NCI-H2196 (cell line): ENCODE results near the gene CRYBG1.
A peak's percentile ranks its signal among the peaks of the same experiment; 100 is the strongest.

Source experiments
- DNase-seq: peaks from one replicate; lab custom pipeline; 2025; ENCODE audit not compliant: unreplicated experiment; lab: John Stamatoyannopoulos, UW

Gene CRYBG1, protein sequence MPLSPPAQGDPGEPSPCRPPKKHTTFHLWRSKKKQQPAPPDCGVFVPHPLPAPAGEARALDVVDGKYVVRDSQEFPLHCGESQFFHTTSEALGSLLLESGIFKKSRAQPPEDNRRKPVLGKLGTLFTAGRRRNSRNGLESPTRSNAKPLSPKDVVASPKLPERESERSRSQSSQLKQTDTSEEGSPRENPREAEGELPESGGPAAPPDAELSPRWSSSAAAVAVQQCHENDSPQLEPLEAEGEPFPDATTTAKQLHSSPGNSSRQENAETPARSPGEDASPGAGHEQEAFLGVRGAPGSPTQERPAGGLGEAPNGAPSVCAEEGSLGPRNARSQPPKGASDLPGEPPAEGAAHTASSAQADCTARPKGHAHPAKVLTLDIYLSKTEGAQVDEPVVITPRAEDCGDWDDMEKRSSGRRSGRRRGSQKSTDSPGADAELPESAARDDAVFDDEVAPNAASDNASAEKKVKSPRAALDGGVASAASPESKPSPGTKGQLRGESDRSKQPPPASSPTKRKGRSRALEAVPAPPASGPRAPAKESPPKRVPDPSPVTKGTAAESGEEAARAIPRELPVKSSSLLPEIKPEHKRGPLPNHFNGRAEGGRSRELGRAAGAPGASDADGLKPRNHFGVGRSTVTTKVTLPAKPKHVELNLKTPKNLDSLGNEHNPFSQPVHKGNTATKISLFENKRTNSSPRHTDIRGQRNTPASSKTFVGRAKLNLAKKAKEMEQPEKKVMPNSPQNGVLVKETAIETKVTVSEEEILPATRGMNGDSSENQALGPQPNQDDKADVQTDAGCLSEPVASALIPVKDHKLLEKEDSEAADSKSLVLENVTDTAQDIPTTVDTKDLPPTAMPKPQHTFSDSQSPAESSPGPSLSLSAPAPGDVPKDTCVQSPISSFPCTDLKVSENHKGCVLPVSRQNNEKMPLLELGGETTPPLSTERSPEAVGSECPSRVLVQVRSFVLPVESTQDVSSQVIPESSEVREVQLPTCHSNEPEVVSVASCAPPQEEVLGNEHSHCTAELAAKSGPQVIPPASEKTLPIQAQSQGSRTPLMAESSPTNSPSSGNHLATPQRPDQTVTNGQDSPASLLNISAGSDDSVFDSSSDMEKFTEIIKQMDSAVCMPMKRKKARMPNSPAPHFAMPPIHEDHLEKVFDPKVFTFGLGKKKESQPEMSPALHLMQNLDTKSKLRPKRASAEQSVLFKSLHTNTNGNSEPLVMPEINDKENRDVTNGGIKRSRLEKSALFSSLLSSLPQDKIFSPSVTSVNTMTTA (N-terminal part only)

DNA sequence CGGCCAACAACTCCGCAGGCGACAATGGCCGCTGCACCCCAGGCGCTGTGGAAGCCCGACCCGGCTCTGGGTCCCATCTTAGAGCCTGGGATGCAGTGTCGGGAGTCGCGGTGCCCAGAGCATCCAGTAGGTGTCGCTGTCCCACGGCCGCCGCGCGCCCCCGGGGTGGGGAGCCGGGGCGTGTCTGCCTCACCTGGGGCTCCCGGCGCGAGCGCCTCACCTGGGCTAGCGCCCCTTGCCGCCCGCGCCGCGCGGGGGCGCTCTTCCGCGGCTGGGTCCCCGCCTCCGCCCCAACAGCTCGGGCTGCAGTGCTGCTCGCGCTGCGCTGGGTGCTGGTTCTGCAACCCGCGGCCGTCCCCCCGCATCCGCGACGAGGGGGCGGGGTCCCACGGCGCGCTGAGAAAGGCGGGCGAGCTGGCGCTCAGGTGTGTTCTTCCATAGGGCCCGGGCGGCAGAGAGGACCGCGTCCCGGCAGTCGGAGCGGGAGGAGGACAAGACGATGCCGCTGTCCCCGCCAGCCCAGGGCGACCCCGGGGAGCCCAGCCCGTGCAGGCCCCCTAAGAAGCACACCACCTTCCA, at the start of gene CRYBG1:
CRYBG1 (plus strand) TSS at position 308 of the 579 bp plus-strand sequence; CDS start at position 500, 192 bp downstream.
- DNase-seq: peak; percentile 84

DNA sequence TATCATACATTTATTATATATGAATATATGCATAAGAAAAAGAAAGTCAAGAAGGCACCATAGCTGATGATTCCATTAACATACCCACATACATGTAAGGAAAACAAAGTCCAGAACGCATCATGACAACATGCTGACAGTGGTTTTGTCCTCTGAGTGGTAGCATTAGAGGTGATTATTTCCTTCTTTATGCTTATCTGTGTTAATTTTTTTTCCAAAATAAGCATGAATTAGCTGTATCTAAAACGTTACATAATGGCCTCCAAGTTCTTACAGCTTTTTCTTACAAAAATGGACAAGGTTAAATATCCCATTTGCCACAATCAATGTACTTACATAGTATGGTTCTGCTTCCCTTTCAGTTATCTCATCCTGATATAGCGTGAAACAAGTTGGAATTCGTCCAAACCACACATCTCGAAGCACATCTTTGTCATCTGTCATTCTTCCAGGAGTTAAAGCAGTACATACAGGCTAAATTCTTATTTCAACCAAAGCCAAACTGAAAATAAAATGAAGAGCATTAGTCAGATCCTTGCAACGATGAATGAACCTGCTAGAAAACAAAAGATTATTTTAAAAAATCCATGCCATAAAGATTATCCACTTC, 44.6 kb upstream of the CRYBG1 start:
- DNase-seq: peak; percentile 42

DNA sequence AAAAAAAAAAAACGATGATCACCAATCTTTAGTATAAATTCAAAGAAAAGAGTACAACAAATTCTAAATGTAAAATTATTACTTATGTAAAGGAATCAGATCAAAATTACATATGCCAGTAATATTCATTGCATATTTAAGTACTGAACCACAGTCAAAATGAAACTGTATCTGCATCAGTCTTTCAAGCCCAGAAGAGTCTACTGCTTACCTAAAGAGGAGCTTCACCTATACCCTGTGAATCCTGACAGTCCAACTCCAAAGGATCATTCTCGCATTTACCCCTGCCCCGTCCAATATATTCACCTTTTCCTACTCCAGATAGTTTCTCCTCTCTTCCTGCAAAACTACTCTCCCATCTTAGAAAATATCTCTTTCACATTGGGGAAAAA, 44.1 kb upstream of the CRYBG1 start:
- DNase-seq: no peak

DNA sequence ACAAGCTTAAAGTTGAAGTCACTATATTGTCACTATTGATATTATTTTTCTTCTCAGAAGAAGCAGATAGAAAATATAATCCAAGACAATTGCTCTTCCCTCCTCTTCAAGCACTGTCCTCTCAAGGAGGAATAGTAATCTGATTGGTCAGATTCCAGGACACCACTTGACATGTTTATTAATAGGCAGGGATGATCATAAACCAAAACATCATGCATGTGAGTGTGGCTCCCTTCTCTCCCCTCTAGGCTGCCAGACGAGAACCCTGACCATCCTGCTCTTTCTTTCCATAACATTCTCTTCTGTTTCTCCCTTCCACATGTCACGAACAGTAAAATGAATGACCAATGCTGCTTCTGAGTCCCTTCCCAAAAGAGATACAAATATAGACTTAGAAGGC, 42.5 kb upstream of the CRYBG1 start:
- DNase-seq: no peak

DNA sequence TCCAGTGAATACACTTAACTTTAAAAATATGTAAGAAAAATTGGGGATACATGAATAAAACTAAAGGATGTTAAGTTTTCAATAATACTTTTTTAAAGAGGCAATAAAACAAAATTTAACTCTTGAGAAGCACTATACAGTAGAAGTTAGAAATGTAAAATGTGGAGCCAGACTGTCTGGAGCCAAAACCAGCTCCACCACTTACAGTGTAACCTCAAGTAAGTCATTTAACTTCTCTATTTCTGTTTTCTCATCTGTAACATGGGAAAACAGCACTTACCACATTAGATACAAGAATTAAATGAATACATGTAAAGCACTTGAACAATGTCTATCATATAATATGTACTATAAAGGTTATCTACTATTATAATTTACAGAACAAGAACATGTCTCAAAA, 41.7 kb upstream of the CRYBG1 start:
- DNase-seq: no peak

DNA sequence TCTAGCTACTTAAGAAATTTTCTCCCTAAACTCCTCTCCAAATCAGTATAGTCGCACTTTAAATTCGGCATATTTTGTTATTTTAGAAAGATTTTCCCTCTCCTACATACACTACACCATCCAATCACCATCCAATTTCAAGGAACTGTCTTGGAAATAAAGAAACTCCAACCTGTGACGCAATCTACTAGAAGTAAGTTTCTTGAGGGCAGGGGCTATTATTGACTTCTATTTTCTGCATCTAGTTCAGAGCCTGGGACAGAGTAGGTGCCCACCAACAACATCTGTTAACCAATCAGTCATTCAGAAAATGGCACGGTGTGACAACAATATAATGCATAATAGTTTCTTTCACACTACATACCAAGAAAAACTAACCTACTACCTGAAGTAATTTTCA, 38.6 kb upstream of the CRYBG1 start:
- DNase-seq: no peak

DNA sequence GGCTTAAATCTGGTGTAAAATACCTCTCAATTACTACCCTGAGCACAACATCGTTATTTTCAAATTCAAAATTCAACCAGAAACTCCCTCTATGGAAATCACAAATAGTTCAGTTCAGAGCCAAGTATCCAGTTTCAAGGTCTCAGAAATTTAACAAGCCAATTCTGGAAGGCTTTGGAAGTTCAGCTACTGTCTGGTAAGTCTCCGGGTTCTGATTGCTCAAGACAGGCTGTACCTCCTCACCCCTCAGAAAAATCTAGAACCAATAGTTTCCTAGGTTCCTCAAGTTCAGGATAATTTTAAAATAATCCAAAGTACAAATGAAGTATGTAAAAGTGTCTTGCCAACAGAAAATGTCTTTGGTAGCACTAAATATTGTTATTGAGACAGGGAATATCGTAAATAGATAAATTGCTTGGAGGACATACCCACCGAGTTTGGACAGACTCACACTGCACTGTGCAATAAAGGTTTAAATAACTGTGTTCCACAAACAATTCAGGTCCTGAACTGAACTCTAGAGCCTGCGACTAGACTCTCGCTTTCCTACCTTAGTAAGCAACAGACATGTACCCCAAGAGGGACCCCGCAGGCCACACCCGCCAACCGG, 35.7 kb upstream of the CRYBG1 start:
- DNase-seq: no peak

DNA sequence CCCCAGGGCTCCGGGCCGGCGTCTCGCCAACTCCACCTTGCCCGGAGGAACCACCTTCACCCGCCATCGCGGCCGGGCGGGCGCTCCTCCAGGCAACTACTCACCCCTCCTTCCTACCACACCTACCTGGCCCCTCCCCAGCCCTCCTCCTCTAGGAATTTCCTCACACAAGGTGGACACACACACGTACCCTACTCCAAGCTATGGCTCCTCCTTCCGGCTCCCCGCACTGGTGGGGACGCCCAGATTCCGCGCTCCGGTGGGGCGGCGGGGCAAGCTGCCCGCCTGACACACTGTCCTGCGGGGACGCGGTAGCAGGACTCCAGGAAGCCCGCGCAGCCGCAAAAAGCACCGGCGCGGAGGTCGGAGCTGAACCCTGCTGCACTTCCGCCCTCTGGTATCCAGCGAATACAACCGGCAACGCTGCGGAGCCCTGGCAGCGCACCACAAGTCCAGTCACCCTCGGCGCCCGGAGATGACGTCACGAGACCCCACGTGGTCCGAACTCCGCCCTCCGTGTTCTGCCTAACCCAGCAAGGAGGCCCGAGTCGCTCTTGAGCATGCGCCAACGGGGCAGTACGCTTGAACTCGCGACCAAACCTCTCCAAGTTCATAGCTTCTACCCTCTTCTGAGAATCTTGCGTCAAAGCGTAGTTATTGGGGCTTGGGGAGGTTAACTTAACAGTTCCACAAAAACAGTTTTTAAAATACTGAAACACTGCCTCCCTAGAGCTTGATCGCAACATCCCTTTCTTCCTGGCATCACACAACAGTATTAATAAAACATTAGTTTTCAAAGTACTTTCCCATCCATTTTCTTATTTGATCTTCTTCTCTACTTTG, 35.0 kb upstream of the CRYBG1 start, which contains the start of gene ATG5:
ATG5 (minus strand) TSS at position 425 of the 843 bp plus-strand sequence. CDS start 9,552 bp downstream, outside the sequence.
- peak; percentile 98 for DNase-seq

DNA sequence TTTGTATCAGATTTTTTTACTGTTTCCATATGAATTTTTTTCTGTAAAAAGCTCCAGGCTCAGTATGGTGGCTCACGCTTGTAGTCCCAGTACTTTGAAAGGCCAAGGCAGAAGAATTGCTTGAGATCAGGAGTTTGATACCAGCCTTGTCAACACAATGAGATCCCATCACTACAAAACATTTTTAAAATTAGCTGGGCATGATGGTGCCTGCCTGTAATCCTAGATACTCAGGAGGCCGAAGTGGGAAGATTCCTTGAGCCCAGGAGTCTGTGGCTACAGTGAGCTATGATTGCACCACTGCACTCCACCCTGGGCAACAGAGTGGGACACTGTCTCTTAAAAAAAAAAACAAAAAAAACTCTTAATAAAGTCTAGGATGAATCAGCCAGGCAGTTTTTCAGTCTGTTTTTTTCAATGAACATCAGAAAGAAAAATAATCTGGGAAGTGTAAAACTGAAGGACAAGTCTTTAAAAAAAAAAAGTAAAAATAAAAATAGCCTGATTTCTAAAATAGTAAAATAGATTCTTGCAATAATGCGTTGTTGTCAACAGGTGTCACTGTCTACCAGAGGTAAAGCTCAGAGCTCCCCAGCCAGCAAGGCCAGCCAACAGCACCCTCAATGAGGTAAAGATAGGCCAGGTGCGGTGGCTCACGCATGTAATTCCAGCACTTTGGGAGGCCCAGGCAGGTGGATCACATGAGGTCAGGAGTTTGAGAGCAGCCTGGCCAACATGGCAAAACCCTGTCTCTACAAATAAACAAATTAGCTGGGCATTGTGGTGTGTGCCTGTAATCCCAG, 25.7 kb upstream of the CRYBG1 start:
- DNase-seq: peak; percentile 73

DNA sequence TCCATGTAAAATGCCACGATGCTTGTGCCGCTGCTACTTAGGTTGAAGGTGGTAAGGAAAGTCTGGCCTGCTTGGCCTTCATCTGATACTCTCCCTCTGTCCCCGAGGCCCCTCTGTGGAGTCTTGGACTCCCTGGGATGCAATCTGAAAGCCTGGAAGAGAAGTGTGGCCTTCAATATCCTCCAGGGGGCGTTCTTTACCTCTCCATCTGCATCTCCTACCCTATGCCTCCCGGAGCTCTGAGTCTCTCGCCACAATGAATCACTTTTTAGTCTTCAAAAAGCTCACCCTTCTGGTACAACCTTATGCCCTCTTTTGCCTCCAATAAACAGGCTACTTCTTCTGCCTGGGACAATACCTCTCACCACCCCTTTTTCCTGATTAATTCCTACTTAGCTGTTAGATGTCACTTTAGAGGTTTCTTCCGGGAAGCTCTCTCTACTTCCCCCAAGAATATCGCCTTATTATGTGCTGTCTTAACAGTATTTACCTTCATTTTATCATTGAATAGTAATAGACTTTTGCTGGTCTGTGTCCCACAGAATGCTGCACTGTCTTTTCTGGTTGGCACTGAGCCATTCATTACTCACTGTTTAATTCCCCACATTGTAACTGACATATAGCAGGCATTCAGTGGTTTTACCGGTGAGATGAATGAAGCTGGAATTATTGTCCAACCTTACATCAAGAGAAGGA, 21.0 kb upstream of the CRYBG1 start:
- peak; percentile 75 for DNase-seq

DNA sequence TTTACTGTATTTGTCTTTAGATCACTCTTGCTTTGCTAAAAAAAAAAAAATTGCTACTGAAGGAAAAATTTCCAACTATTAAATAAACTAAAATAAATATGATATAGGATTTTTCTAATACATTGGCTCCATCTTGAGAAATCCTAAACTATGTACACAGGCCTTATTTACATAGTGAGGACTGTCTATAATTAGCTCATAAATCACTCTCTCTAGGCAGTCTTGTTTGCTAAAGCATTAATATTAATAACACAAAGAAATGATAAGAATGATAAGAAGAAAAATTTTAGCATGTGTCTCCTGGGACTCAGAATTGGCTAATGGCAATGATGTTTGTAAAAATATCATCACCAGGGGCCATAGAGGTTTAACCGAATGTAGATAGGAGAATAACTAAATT, 13.3 kb upstream of the CRYBG1 start:
- no peak for DNase-seq

DNA sequence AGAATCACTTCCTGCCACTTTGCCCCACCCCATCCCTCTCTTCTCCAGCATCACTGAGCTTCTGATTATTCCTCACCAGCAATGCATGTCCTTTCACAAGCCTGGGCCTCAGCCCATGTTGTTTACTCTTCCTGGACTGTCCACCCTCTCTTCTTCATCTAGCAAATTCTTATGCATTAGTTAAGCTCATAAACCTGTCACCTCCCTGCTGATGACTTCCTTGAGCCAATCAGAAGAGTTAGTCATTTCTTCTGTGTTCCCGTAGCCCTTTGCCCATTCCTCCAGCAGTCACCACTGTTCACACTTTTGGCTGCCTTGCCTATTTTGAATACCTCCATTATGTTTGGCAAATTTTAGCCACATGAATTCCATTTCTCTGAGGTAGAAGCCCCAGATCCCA, 4.1 kb upstream of the CRYBG1 start:
- no peak for DNase-seq

DNA sequence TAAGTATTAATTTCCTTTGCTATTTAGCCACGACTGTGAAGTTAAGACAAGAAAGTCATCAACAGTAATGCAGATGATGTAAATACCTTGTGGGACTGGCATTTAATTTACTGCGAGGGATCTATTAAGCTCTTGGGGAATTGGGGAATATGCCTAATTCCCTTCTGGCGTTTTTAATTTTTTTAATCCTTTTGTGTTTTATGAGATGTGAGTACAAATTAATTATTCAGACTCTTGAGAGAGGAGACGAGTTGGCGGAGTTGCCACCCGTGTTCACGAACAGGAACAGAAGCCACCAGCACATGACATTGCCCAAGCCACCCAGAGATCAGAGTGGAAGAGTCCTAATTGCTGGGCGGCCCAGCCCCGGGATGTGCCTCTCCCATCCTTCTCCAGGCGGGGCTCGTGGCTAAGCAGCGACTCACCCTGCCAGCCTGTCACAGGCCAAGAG, 533 bp upstream of the CRYBG1 start:
- no peak for DNase-seq

DNA sequence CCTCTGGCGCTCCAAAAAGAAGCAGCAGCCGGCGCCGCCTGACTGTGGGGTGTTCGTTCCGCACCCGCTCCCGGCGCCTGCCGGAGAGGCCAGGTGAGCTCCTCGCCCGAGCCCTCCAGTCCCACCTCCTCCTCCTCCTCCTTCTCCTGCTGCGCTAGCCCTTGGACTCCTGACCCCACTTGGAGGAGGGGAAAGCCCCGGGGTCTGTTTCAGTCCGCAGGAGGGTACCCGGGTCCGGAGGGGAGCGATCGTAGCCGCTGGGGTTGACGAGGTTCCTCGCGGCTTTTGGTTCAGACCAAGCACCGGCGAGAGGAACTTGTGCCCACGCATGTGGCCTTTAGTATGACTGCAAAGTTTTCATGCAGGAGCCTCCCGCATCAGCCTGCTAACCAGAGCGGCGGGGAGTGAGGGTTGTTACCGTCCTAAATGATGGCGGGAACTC, 493 bp downstream of the CRYBG1 start:
- DNase-seq: peak; percentile 16

DNA sequence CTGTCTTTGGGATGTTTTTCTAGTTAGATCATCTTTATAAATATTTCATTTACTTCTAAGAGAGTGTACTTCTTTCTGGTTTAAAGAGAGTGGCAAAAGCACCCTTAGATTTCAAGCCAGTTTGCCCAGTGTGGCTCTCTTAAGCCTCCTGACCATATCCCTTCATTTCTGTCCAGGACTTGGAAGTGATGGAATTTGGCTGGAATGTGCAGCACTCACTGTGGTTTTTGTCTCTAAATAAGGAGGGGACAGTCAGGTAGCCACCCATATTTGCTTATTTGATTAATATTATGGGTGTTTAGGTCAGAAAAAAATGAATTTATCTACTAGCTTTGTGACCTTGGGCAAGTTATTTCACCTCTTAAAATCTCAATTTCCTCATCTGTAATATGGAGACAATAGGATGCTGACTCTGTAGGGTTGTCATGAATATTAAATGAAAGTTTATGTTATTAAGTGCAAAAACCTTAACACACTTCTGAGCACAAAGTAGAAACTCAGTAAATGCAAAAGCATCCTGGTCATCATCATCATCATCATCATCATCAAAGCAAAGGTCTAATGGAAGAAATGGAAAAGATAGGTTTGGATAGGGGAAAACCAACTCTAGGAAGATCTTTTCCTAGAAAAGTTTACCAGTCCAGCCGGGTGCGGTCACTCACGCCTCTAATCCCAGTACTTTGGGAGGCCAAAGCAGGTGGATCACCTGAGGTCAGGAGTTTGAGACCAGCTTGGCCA, 3.1 kb downstream of the CRYBG1 start:
- no peak for DNase-seq

DNA sequence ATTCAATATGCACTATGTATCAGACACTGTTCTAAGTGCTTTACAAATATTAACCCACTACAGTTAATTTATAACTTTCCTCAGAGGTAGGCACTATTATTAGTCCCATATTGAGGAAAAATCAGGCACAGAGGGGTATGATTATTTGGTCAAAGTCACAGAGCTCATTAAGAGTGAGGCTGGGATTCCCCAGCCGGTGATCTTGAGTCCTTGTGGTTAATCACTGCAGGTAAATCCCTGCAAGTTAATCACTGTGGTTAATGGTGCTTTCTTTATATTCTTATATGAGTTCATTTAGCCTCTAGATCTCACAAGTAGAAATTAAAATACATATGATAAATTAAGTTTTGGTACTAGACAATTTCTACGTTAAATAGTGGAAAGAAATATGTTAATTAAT, 9.2 kb downstream of the CRYBG1 start:
- no peak for DNase-seq

DNA sequence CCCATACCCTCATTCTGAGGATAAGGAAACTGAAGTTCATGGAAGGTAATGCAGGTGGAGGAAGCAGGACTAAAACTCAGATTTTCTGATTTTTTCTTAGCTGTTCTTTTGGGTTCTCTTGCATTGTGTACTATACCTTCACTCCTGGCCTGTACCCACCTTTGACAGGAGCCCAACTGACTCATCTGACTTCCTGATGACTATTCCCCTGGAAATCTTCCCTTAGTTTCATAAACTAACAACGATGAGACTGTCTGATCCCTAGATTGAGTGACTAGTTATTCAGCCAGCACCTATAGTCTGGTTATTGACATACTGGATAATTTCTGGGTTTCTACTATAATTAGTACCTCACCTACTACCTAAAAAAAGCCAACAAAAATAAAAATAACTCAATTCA, 10.1 kb downstream of the CRYBG1 start:
- DNase-seq: no peak
